H9 (cell line): ENCODE measurements around the gene MAGI3. TPM values are rescaled to one million over a fixed set of nuclear protein-coding genes. Genes with fewer than 3 reads are reported as not detected.

Experiments
- DNase-seq: peaks from one replicate; pipeline ENCODE4 v3.0.0-alpha.2; 2017
- H2AFZ ChIP-seq: one replicate; pipeline ENCODE4 v1.6.1; 2013; ENCODE audit warnings: mild to moderate bottlenecking, low read length, control low read depth, moderate library complexity
- H2AK5ac ChIP-seq: 2 replicates; pipeline ENCODE4 v1.6.1; 2013; ENCODE audit warnings: low read length, control low read depth, mixed read lengths; ENCODE audit not compliant: insufficient read length
- H2BK120ac ChIP-seq: one replicate; pipeline ENCODE4 v1.6.1; 2013; ENCODE audit warnings: low read depth, mild to moderate bottlenecking, low read length, control low read depth, inconsistent platforms; ENCODE audit not compliant: poor library complexity, severe bottlenecking
- H2BK12ac ChIP-seq: 2 replicates; pipeline ENCODE4 v1.6.1; 2013; ENCODE audit warnings: low read length, control low read depth, mixed read lengths, low read depth; ENCODE audit not compliant: insufficient read length
- H2BK15ac ChIP-seq: 2 replicates; pipeline ENCODE4 v1.6.1; 2013; ENCODE audit warnings: low read depth, low read length, control low read depth
- H2BK20ac ChIP-seq: one replicate; pipeline ENCODE4 v1.6.1; 2013; ENCODE audit warnings: low read depth, mild to moderate bottlenecking, low read length, control low read depth, inconsistent platforms; ENCODE audit not compliant: poor library complexity, severe bottlenecking
- H2BK5ac ChIP-seq: 2 replicates; pipeline ENCODE4 v1.6.1; 2013; ENCODE audit warnings: low read length, control low read depth, mixed read lengths; ENCODE audit not compliant: insufficient read length
- H3K14ac ChIP-seq: 2 replicates; pipeline ENCODE4 v1.6.1; 2013; ENCODE audit warnings: low read length, control low read depth; ENCODE audit not compliant: insufficient read depth
- H3K18ac ChIP-seq: 2 replicates; pipeline ENCODE4 v1.6.1; 2013; ENCODE audit warnings: low read depth, mild to moderate bottlenecking, mixed read lengths, low read length, control low read depth; ENCODE audit not compliant: insufficient read length
- H3K23ac ChIP-seq: 2 replicates; pipeline ENCODE4 v1.6.1; 2013; ENCODE audit warnings: low read length, control low read depth, mixed read lengths, low read depth; ENCODE audit not compliant: insufficient read length
- H3K23me2 ChIP-seq: 2 replicates; pipeline ENCODE4 v1.6.1; 2013; ENCODE audit warnings: low read depth, mild to moderate bottlenecking, mixed read lengths, low read length, control low read depth; ENCODE audit not compliant: insufficient read length, poor library complexity, severe bottlenecking
- H3K27ac ChIP-seq: 2 replicates; pipeline ENCODE4 v1.5.1; 2013; ENCODE audit warnings: low read length, control low read depth, mixed read lengths, low read depth; ENCODE audit not compliant: insufficient read length
- H3K27me3 ChIP-seq: 2 replicates; pipeline ENCODE4 v1.6.1; 2013; ENCODE audit warnings: low read length, control low read depth, inconsistent platforms; ENCODE audit not compliant: insufficient read depth
- H3K4ac ChIP-seq: 2 replicates; pipeline ENCODE4 v1.6.1; 2013; ENCODE audit warnings: low read depth, mild to moderate bottlenecking, control low read depth, inconsistent platforms, low read length, moderate library complexity
- H3K4me1 ChIP-seq: 2 replicates; pipeline ENCODE4 v1.6.1; 2013; ENCODE audit warnings: low read length, control low read depth, inconsistent platforms; ENCODE audit not compliant: insufficient read depth
- H3K4me2 ChIP-seq: 2 replicates; pipeline ENCODE4 v1.6.1; 2013; ENCODE audit warnings: low read length, control low read depth, mixed read lengths; ENCODE audit not compliant: insufficient read length, insufficient read depth
- H3K56ac ChIP-seq: 2 replicates; pipeline ENCODE4 v1.6.1; 2013; ENCODE audit warnings: low read depth, mild to moderate bottlenecking, mixed read lengths, low read length, control low read depth; ENCODE audit not compliant: insufficient read length
- H3K79me1 ChIP-seq: 2 replicates; pipeline ENCODE4 v1.6.1; 2013; ENCODE audit warnings: low read depth, mild to moderate bottlenecking, moderate library complexity, low read length, control low read depth, inconsistent platforms; ENCODE audit not compliant: insufficient read depth, poor library complexity, severe bottlenecking
- H3K79me2 ChIP-seq: 2 replicates; pipeline ENCODE4 v1.6.1; 2013; ENCODE audit warnings: low read length, control low read depth, inconsistent platforms; ENCODE audit not compliant: insufficient read depth
- H3K9ac ChIP-seq: 2 replicates; pipeline ENCODE4 v1.6.1; 2013; ENCODE audit warnings: low read length, control low read depth, mixed read lengths; ENCODE audit not compliant: insufficient read length; ENCODE audit errors: extremely low read depth
- H3K9me3 ChIP-seq: one replicate; pipeline ENCODE4 v1.6.1; 2013; ENCODE audit warnings: low read depth, low read length, inconsistent platforms; ENCODE audit not compliant: control insufficient read depth
- H3T11ph ChIP-seq: one replicate; pipeline ENCODE4 v1.6.1; 2013; ENCODE audit warnings: mild to moderate bottlenecking, low read length, control low read depth, inconsistent platforms
- H4K20me1 ChIP-seq: one replicate; pipeline ENCODE4 v1.6.1; 2013; ENCODE audit not compliant: control insufficient read depth, insufficient read length, insufficient read depth
- H4K5ac ChIP-seq: 2 replicates; pipeline ENCODE4 v1.6.1; 2013; ENCODE audit warnings: low read depth, mild to moderate bottlenecking, mixed read lengths, low read length, control low read depth; ENCODE audit not compliant: insufficient read length
- H4K8ac ChIP-seq: replicated peaks from 2 replicates; pipeline ENCODE4 v1.6.1; 2013; ENCODE audit warnings: low read length, control low read depth, mixed read lengths, low read depth; ENCODE audit not compliant: insufficient read length
- H4K91ac ChIP-seq: 2 replicates; pipeline ENCODE4 v1.6.1; 2013; ENCODE audit warnings: low read depth, mild to moderate bottlenecking, moderate library complexity, mixed read lengths, low read length, control low read depth; ENCODE audit not compliant: insufficient read length
- H3K27ac Mint-ChIP-seq, 3 experiments: 2 replicates in 2 of 3; 3 replicates in 1 of 3; pipeline ENCODE4 v1.8.0; 2020 to 2021; ENCODE audit warnings: mixed read lengths in 3 of 3, mild to moderate bottlenecking in 1 of 3, moderate library complexity in 1 of 3
- H3K27me3 Mint-ChIP-seq: 2 replicates; pipeline ENCODE4 v1.8.0; 2021; ENCODE audit warnings: low read depth, mild to moderate bottlenecking, moderate library complexity, mixed read lengths
- H3K36me3 Mint-ChIP-seq, 3 experiments: 2 replicates in 2 of 3; 3 replicates in 1 of 3; pipeline ENCODE4 v1.8.0; 2020 to 2021; ENCODE audit warnings: low read depth in 3 of 3, mixed read lengths in 3 of 3; ENCODE audit not compliant: insufficient read depth in 1 of 3
- H3K4me1 Mint-ChIP-seq, 2 experiments: 2 replicates each; pipeline ENCODE4 v1.8.0; 2020; ENCODE audit warnings: mixed read lengths in 2 of 2
- H3K4me3 Mint-ChIP-seq, 2 experiments: 2 replicates in 1 of 2; 3 replicates in 1 of 2; pipeline ENCODE4 v1.8.0; 2020 to 2021; ENCODE audit warnings: mild to moderate bottlenecking in 2 of 2, mixed read lengths in 2 of 2, moderate library complexity in 1 of 2
- H3K9me3 Mint-ChIP-seq, 2 experiments: 2 replicates in 1 of 2; 3 replicates in 1 of 2; pipeline ENCODE4 v1.8.0; 2020; ENCODE audit warnings: mild to moderate bottlenecking in 2 of 2, mixed read lengths in 2 of 2, moderate library complexity in 1 of 2
- CTCF ChIP-seq: fragments of 200-600 bp; sonication (generic); conservative IDR thresholded peaks from 3 replicates; pipeline ENCODE4 v1.8.0; 2021; ENCODE audit warnings: antibody characterized with exemption, mild to moderate bottlenecking
- WGBS: extraction: QIAGEN DNeasy Blood & Tissue Kit; methylation state at CpG from one replicate; pipeline ENCODE4 v1.1.7; 2013; ENCODE audit warnings: missing lambda C conversion rate, low lambda C conversion rate, mixed read lengths; ENCODE audit not compliant: insufficient read length; ENCODE audit errors: extremely low coverage; 5-methylcytosine and 5-hydroxymethylcytosine counted together
- total RNA-seq: library from RNA; stranded (reverse); gene quantifications from 2 replicates; pipeline ENCODE4 v1.2.1, GENCODE V29; 2021

Gene MAGI3
- total RNA-seq, 1 experiment from 2014 or later = 8.2 TPM

GRCh38 chr1:113541106-113541505, 150.8 kb downstream of the MAGI3 start:
- Histone ChIP-seq H3K4me2 (no peak overlapping the region), H3K56ac (no peak overlapping the region), H2BK20ac (no peak overlapping the region), H3K18ac (no peak overlapping the region), H3K23me2 (no peaks in the 10 kb centered on the region), H3K4me1 (no peaks in the 10 kb centered on the region), H3K79me2 (no peaks in the 10 kb centered on the region), H2AK5ac (no peak overlapping the region), H2BK5ac (no peak overlapping the region), H3K14ac (no peak overlapping the region), H3K9ac (no peak overlapping the region), H4K5ac (no peak overlapping the region), H3K27ac (no peak overlapping the region), H3K9me3 (no peaks in the 10 kb centered on the region), H2BK12ac (no peak overlapping the region), H2AFZ (no peak overlapping the region), H3K4ac (no peak overlapping the region), H3T11ph (no peak overlapping the region), H4K20me1 (no peaks in the 10 kb centered on the region), H3K79me1 (no peaks in the 10 kb centered on the region), H2BK15ac (no peak overlapping the region), H3K23ac (no peak overlapping the region), H4K91ac (no peak overlapping the region), H4K8ac (no peak overlapping the region), H3K27me3 (no peaks in the 10 kb centered on the region), H2BK120ac (no peak overlapping the region)
- peaks cover 3 to 6% of the 10 kb centered on the region in 2 experiments; a peak in 1 of 4 replicates for H3K4me1 Mint-ChIP-seq
- no peaks in the 10 kb centered on the region for H3K36me3 Mint-ChIP-seq
- DNase-seq = no peak
- no CpG with 5 or more reads among the region's 2 CpGs for WGBS
- no peak overlapping the region for H3K27ac Mint-ChIP-seq
- H3K4me3 Mint-ChIP-seq = no peak overlapping the region
- no peaks in the 10 kb centered on the region for H3K27me3 Mint-ChIP-seq
- TF ChIP-seq CTCF = no peak
- H3K9me3 Mint-ChIP-seq = no peaks in the 10 kb centered on the region
